HG03066 (cell line): Measurements from ENCODE around the gene ZNF630.
"Not testable (repeated sequence)": the region's sequence is repeated elsewhere in the genome, so short reads cannot be mapped to it uniquely, and the experiment has no call there.

Experiments used
- ATAC-seq: cut with Tn5 transposase; IDR thresholded peaks from one replicate; pipeline ENCODE4 v1.9.1; 2021; ENCODE audit warnings: low read depth; ENCODE audit not compliant: unreplicated experiment

Gene ZNF630

GRCh38 chrX:48071064-48071985, at the start of gene ZNF630:
TSS of gene ZNF630 (minus strand) at chrX:48071640. CDS start at chrX:48066886, 4,754 bp downstream.
- peak; percentile 85 for ATAC-seq

GRCh38 chrX:48107717-48108116, 36.3 kb upstream of the ZNF630 start:
- ATAC-seq, result no peak

- no peak for ATAC-seq
Observed at GRCh38 chrX:48102874-48103374, 31.5 kb upstream of the ZNF630 start.

- ATAC-seq, result no peak
Observed at GRCh38 chrX:48101443-48101842, 30.0 kb upstream of the ZNF630 start.

GRCh38 chrX:48092558-48092957, 21.1 kb upstream of the ZNF630 start:
- ATAC-seq, result not testable (repeated sequence)

GRCh38 chrX:48090123-48090522, 18.7 kb upstream of the ZNF630 start:
- ATAC-seq, result no peak

- no peak for ATAC-seq
Observed at GRCh38 chrX:48086082-48086481, 14.6 kb upstream of the ZNF630 start.

GRCh38 chrX:48083706-48084105, 12.3 kb upstream of the ZNF630 start:
- no peak for ATAC-seq

GRCh38 chrX:48083212-48083611, 11.8 kb upstream of the ZNF630 start:
- no peak for ATAC-seq

- no peak for ATAC-seq
Observed at GRCh38 chrX:48076343-48076742, 4.9 kb upstream of the ZNF630 start.

GRCh38 chrX:48071986-48072605, 656 bp upstream of the ZNF630 start:
- ATAC-seq, result no peak

GRCh38 chrX:48068096-48068887, 3.1 kb downstream of the ZNF630 start:
- ATAC-seq, result no peak

GRCh38 chrX:48064261-48064660, 7.2 kb downstream of the ZNF630 start:
- no peak for ATAC-seq

GRCh38 chrX:48059296-48059639, 12.2 kb downstream of the ZNF630 start:
- no peak for ATAC-seq

GRCh38 chrX:48058621-48059295, 12.7 kb downstream of the ZNF630 start:
- ATAC-seq, result no peak

- ATAC-seq, result no peak
Observed at GRCh38 chrX:48046846-48047245, 24.6 kb downstream of the ZNF630 start.

GRCh38 chrX:48045410-48046311, 25.8 kb downstream of the ZNF630 start:
- ATAC-seq, result no peak

GRCh38 chrX:48043056-48043455, 28.4 kb downstream of the ZNF630 start:
- ATAC-seq, result no peak

GRCh38 chrX:48035891-48036290, 35.5 kb downstream of the ZNF630 start:
- no peak for ATAC-seq
